Ishikawa (cell line): ENCODE data around the gene MYPN.

ENCODE experiments used
- CEBPB ChIP-seq: IDR thresholded peaks from 2 replicates; pipeline ENCODE4 v1.6.1; 2012
- CREB1 ChIP-seq: IDR thresholded peaks from 2 replicates; pipeline ENCODE4 v1.6.1; 2012; ENCODE audit warnings: low read depth
- EGR1 ChIP-seq: IDR thresholded peaks from 2 replicates; pipeline ENCODE4 v1.6.1; 2012
- EP300 ChIP-seq: IDR thresholded peaks from 2 replicates; pipeline ENCODE4 v1.6.1; 2012; ENCODE audit warnings: borderline replicate concordance
- FOXM1 ChIP-seq: IDR thresholded peaks from 2 replicates; pipeline ENCODE4 v1.6.1; 2012; ENCODE audit warnings: low read depth, borderline replicate concordance
- NFIC ChIP-seq: IDR thresholded peaks from 2 replicates; pipeline ENCODE4 v1.6.1; 2012
- RAD21 ChIP-seq: IDR thresholded peaks from 2 replicates; pipeline ENCODE4 v1.6.1; 2012; ENCODE audit warnings: low read depth
- TAF1 ChIP-seq: IDR thresholded peaks from 2 replicates; pipeline ENCODE4 v1.6.1; 2012; ENCODE audit warnings: low read depth, mild to moderate bottlenecking
- TCF12 ChIP-seq: IDR thresholded peaks from 2 replicates; pipeline ENCODE4 v1.6.1; 2012; ENCODE audit warnings: low read depth
- TEAD4 ChIP-seq: IDR thresholded peaks from 2 replicates; pipeline ENCODE4 v1.6.1; 2012
- YY1 ChIP-seq: IDR thresholded peaks from 2 replicates; pipeline ENCODE4 v1.6.1; 2012; ENCODE audit warnings: low read depth
- ZBTB7A ChIP-seq: IDR thresholded peaks from 2 replicates; pipeline ENCODE4 v1.6.1; 2012; ENCODE audit warnings: low read depth
- TF ChIP-seq, protein P1 (sequence below): IDR thresholded peaks from 2 replicates; pipeline ENCODE4 v1.6.1; 2012
- TF ChIP-seq, protein P2 (sequence below): IDR thresholded peaks from 2 replicates; pipeline ENCODE4 v1.6.1; 2012
- TF ChIP-seq, protein P3 (sequence below): IDR thresholded peaks from 2 replicates; pipeline ENCODE4 v1.6.1; 2012; ENCODE audit warnings: low read depth, mild to moderate bottlenecking

The MYPN gene

GRCh38 chr10:68249297-68249696 lies 140.0 kb downstream of the MYPN start:
- TF ChIP-seq, protein P1, sequence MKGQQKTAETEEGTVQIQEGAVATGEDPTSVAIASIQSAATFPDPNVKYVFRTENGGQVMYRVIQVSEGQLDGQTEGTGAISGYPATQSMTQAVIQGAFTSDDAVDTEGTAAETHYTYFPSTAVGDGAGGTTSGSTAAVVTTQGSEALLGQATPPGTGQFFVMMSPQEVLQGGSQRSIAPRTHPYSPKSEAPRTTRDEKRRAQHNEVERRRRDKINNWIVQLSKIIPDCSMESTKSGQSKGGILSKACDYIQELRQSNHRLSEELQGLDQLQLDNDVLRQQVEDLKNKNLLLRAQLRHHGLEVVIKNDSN: no peak
- TF ChIP-seq RAD21 (no peak), TAF1 (no peak)

DNA sequence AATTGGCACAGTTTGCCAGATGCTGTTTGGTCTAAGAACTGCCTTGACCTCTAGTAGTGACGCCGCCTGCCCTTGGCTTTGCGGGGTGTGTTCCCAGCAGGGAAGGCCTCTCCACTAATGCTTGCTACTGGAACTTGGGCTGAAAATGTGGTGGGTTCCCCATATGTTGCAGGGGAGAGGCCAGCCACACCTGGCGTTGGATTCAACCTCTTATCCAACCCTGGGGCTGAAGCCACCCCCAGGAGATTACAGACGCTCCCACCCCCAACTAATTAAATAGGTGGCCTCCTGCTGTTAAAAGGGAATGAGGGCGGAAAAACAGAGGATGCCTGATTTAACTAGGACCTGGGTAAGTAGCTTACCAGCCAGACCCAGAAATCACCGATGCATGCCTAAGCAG lies 141.9 kb downstream of the MYPN start:
- no peak for TF ChIP-seq RAD21
- TF ChIP-seq, protein P2, sequence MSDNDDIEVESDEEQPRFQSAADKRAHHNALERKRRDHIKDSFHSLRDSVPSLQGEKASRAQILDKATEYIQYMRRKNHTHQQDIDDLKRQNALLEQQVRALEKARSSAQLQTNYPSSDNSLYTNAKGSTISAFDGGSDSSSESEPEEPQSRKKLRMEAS: no peak

DNA sequence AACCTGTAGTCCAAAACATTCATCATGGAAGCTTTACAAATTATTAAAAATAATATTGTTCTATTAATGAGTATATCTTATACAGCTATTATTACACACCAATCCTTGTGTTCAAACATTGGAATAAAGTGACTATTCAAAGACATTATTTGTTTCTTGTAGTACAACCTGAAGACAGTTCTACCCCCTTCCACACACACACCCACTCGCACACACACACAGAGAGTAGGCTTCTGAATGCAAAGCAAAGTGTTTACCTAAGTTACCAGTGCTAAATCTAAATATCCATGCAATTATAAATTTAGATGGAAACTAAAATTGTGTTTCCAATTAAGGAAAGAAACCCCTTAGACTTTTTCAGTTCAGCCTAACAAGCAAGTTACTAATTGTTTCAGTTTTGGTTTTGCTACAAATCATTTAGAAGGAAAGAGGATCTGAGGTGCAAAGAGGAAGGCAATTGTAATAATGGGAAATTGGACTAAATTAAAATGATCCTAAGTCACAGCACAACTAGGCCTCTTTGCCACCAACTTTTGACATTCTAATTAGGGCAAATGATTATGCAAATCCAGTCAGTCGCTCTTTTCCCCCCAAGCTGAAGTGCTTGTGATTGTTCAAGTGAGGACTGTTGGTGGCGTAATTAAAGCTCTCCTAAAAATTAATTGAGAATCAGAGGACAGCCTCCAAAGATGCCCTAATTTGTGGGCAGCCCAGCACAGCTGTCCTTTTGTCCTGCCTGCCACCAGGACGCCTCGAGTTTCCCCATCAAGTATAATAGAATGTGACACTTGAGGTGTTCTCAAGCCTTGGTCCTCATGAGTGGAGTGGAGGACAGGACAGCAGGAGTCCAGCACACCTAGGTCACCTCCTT lies 142.6 kb downstream of the MYPN start:
- TF ChIP-seq, protein P2: no peak
- no peak for TF ChIP-seq FOXM1
- TF ChIP-seq EP300: no peak

DNA sequence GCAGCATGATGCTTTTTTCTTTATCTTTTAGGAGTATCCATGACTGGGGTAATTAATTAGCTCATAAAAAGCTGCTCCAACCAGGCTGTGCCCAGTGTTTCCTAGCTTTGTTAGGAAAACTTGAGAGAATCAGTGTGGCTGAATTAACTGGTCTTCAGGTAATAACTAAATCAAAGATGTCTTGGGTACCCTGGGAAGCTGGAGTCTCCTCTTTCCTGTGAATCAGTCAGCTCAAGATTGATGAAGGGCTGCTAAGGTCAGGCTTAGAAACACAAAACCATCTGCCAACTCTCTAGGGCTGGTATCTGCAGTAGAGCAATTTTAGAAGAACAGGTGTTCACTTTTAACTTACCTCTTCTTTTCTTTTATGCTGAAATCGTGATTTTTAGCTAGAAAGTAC lies 144.1 kb downstream of the MYPN start:
- TF ChIP-seq CEBPB (no peak), TAF1 (no peak), FOXM1 (no peak), ZBTB7A (no peak), TCF12 (no peak), CREB1 (no peak), NFIC (no peak), TEAD4 (no peak), RAD21 (no peak)
- TF ChIP-seq, protein P3, sequence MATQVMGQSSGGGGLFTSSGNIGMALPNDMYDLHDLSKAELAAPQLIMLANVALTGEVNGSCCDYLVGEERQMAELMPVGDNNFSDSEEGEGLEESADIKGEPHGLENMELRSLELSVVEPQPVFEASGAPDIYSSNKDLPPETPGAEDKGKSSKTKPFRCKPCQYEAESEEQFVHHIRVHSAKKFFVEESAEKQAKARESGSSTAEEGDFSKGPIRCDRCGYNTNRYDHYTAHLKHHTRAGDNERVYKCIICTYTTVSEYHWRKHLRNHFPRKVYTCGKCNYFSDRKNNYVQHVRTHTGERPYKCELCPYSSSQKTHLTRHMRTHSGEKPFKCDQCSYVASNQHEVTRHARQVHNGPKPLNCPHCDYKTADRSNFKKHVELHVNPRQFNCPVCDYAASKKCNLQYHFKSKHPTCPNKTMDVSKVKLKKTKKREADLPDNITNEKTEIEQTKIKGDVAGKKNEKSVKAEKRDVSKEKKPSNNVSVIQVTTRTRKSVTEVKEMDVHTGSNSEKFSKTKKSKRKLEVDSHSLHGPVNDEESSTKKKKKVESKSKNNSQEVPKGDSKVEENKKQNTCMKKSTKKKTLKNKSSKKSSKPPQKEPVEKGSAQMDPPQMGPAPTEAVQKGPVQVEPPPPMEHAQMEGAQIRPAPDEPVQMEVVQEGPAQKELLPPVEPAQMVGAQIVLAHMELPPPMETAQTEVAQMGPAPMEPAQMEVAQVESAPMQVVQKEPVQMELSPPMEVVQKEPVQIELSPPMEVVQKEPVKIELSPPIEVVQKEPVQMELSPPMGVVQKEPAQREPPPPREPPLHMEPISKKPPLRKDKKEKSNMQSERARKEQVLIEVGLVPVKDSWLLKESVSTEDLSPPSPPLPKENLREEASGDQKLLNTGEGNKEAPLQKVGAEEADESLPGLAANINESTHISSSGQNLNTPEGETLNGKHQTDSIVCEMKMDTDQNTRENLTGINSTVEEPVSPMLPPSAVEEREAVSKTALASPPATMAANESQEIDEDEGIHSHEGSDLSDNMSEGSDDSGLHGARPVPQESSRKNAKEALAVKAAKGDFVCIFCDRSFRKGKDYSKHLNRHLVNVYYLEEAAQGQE: no peak
- TF ChIP-seq, protein P2: no peak
- TF ChIP-seq, protein P1: no peak

- TF ChIP-seq RAD21: no peak
- peak; percentile 83 for TF ChIP-seq TCF12
- no peak for TF ChIP-seq EGR1
- TF ChIP-seq, protein P2: peak; percentile 53
- peak; percentile 55; the same call in 1 of the 2 replicates for TF ChIP-seq FOXM1
- peak; percentile 96 for TF ChIP-seq NFIC
- peak; percentile 44 for TF ChIP-seq CEBPB
- TF ChIP-seq, protein P1: peak; percentile 37
- TF ChIP-seq ZBTB7A: 0 out of 2 replicates have a peak, but pooled peaks have one; percentile 46
- TF ChIP-seq EP300: peak; percentile 72
- TF ChIP-seq CREB1: no peak
- TF ChIP-seq TAF1: no peak
- TF ChIP-seq YY1: no peak
- peak; percentile 48; the same call in 1 of the 2 replicates for TF ChIP-seq TEAD4
- TF ChIP-seq, protein P3: no peak
Measured at GRCh38 chr10:68261132-68261856, 152.0 kb downstream of the MYPN start.
